Stomach (tissue), 4 donors: Measurements from ENCODE around the gene HPRT1.

Experiments used
- POLR2A ChIP-seq, 4 donors: fragments of 450-650 bp; IDR thresholded peaks; one replicate each; pipeline ENCODE4 v1.6.1; 2016; ENCODE audit warnings: antibody characterized with exemption in 4 of 4, control low read depth in 2 of 4, mild to moderate bottlenecking in 1 of 4, moderate library complexity in 1 of 4
- POLR2AphosphoS5 ChIP-seq, 3 donors: sonication (generic); formaldehyde crosslinking; IDR thresholded peaks; one replicate each; pipeline ENCODE4 v1.6.1; 2016; ENCODE audit warnings: antibody characterized with exemption in 3 of 3
- TF ChIP-seq, protein P1 (sequence below), 7 experiments: fragments of 450-650 bp in 4 of 7; fragments of 200-600 bp in 3 of 7; sonication (generic) in 3 of 7; IDR thresholded peaks; one replicate each; pipeline ENCODE4 v1.5.1; 2016 to 2019; ENCODE audit warnings: antibody characterized with exemption in 7 of 7, control low read depth in 2 of 7, mild to moderate bottlenecking in 1 of 7

DNA sequence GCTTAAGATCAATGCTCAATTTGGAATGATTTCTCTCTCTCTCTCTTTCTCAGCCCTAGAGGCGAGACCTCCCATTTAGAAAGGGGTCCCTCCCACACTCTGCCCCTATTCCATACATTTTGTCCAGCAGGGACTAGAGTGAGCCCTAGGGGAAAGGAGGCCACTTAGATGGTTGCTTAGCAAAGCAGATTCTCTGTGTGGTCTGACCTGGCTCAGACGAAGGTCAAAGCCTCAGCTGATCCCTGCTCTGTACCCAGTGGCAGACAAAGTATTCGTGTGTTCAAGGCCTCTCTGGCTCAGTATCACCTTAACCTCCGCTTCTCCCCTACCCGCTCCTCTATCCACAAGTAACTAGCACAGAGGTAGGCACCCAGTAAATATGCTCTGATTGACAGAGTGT, 78.4 kb downstream of the HPRT1 start:
- TF ChIP-seq, protein P1, sequence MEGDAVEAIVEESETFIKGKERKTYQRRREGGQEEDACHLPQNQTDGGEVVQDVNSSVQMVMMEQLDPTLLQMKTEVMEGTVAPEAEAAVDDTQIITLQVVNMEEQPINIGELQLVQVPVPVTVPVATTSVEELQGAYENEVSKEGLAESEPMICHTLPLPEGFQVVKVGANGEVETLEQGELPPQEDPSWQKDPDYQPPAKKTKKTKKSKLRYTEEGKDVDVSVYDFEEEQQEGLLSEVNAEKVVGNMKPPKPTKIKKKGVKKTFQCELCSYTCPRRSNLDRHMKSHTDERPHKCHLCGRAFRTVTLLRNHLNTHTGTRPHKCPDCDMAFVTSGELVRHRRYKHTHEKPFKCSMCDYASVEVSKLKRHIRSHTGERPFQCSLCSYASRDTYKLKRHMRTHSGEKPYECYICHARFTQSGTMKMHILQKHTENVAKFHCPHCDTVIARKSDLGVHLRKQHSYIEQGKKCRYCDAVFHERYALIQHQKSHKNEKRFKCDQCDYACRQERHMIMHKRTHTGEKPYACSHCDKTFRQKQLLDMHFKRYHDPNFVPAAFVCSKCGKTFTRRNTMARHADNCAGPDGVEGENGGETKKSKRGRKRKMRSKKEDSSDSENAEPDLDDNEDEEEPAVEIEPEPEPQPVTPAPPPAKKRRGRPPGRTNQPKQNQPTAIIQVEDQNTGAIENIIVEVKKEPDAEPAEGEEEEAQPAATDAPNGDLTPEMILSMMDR (IDR thresholded peaks at IDR 0.05): no peak
- no peak for TF ChIP-seq POLR2AphosphoS5 (IDR thresholded peaks at IDR 0.05)
- no peak for TF ChIP-seq POLR2A (IDR thresholded peaks at IDR 0.05)
